NT2/D1 (cell line): ENCODE data around the gene LRCOL1.

Source experiments
- YY1 ChIP-seq: IDR thresholded peaks from 2 replicates; pipeline ENCODE4 v1.6.1; 2011; ENCODE audit not compliant: insufficient read length, insufficient read depth
- ZNF274 ChIP-seq: IDR thresholded peaks from 2 replicates; pipeline ENCODE4 v1.6.1; 2011; ENCODE audit warnings: mild to moderate bottlenecking, low read depth, low read length

- TF ChIP-seq YY1 (no peak), ZNF274 (no peak)
Measured at GRCh38 chr12:132582582-132583410, 27.6 kb downstream of the LRCOL1 start.
